ENCODE data around the gene MAST3.
"Not testable (repeated sequence)": the region's sequence is repeated elsewhere in the genome, so short reads cannot be mapped to it uniquely, and the experiment has no call there.

The MAST3 gene

GRCh38 chr19:18157465-18158063 lies 60.0 kb downstream of the MAST3 start:
- DNase-seq (ENCODE audit: low read depth in 1 of 2, low spot score in 1 of 2), result no peak

- DNase-seq (ENCODE audit: low read depth in 1 of 2, low spot score in 1 of 2), result no peak
Observed at GRCh38 chr19:18158467-18158866, 60.9 kb downstream of the MAST3 start.

GRCh38 chr19:18159059-18159616 lies 61.6 kb downstream of the MAST3 start:
- DNase-seq (ENCODE audit: low read depth in 1 of 2, low spot score in 1 of 2), result not testable (repeated sequence)

- no peak for DNase-seq (ENCODE audit: low read depth in 1 of 2, low spot score in 1 of 2)
Observed at GRCh38 chr19:18159810-18160209, 62.2 kb downstream of the MAST3 start.

- no peak for DNase-seq (ENCODE audit: low read depth in 1 of 2, low spot score in 1 of 2)
Observed at GRCh38 chr19:18160493-18160970, 63.0 kb downstream of the MAST3 start.

DNA sequence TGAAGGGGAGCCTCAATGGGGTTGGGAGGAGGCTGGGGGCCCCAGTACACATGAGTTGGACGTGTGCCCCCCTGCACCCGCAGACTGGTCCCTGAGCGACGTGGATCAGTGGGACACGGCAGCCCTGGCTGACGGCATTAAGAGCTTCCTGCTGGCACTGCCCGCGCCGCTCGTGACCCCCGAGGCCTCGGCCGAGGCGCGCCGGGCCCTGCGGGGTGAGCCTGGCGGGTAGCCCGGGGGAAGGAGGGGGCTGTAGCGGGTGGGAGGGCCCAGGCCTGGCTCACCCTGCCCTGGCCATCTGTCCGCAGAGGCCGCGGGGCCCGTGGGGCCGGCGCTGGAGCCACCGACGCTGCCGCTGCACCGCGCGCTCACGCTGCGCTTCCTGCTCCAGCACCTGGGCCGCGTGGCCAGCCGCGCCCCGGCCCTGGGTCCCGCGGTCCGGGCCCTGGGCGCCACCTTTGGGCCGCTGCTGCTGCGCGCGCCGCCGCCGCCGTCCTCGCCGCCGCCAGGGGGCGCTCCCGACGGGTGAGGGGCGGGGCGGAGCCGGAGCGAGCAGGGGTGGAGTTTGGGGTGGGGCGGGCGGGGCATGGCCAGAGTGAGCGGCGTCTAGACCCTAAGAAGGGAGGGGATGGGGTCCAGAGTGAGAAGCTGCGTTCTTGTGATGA lies 63.5 kb downstream of the MAST3 start:
- DNase-seq (ENCODE audit: low read depth in 1 of 2, low spot score in 1 of 2), result peak; percentile 66 to 72

- DNase-seq (ENCODE audit: low read depth in 1 of 2, low spot score in 1 of 2), result no peak
Observed at GRCh38 chr19:18161636-18162002, 64.0 kb downstream of the MAST3 start.

- no peak for DNase-seq (ENCODE audit: low read depth in 1 of 2, low spot score in 1 of 2)
Observed at GRCh38 chr19:18164072-18164471, 66.5 kb downstream of the MAST3 start.

- DNase-seq (ENCODE audit: low read depth in 1 of 2, low spot score in 1 of 2), result no peak
Observed at GRCh38 chr19:18165794-18166544, 68.4 kb downstream of the MAST3 start.

- no peak for DNase-seq (ENCODE audit: low read depth in 1 of 2, low spot score in 1 of 2)
Observed at GRCh38 chr19:18167011-18167410, 69.4 kb downstream of the MAST3 start.

DNA sequence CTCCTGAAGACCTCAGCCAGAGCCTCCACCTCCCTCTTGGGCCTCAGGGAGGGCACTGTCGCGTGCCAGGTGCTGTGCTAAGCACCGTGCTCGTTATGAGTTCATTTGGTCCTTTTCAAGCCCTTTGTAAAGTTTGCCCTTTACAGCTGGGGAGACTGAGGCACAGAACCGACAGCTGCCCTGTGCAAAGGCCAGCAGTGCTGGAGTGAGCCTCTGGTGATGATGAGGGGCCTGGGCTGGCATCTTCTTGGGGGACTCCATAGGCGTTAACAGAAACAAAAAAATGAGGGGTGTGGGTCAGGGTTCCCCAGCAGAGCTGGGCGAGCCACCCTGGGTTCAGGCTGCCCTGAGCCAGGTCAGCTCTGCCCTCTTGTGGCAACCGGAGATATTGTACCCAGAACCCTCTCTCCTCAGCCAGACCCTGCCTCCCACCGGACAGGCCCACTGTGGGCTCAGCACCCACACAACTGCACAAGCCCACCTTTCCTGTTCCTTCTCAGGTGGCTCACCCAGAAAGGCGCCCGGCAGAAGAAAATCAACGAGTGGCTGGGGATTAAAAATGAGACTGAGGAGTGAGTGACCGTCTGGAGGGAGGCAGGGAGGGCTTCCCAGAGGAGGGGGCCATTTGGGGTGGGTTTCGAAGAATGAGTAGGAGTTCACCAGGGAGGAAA lies 70.5 kb downstream of the MAST3 start:
- no peak for DNase-seq (ENCODE audit: low read depth in 1 of 2, low spot score in 1 of 2)

DNA sequence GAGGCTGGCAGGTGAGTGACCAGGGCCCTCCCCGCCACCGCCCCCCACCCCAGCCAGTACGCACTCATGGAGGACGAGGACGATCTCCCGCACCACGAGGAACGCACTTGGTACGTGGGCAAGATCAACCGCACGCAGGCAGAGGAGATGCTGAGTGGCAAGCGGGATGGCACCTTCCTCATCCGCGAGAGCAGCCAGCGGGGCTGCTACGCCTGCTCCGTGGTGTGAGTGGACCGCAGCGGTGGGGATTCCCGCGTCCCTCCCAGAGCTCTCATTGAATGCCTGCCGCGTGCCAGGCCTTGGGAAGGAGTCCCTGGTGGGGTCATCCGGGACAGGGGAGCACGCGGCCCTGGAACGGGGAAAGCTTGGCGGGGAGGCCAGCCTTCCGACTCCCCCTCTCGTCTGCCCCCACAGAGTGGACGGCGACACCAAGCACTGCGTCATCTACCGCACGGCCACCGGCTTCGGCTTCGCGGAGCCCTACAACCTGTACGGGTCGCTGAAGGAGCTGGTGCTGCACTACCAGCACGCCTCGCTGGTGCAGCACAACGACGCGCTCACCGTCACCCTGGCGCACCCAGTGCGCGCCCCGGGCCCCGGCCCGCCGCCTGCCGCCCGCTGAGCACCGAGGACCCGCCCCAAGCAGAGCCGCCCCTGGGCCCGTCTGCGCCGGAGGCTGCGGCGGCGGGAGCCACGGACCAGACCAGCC lies 71.2 kb downstream of the MAST3 start:
- DNase-seq (ENCODE audit: low read depth in 1 of 2, low spot score in 1 of 2), result no peak

- no peak for DNase-seq (ENCODE audit: low read depth in 1 of 2, low spot score in 1 of 2)
Observed at GRCh38 chr19:18170714-18171255, 73.2 kb downstream of the MAST3 start.

GRCh38 chr19:18171605-18172327 lies 74.2 kb downstream of the MAST3 start:
- no peak for DNase-seq (ENCODE audit: low read depth in 1 of 2, low spot score in 1 of 2)

- DNase-seq (ENCODE audit: low read depth in 1 of 2, low spot score in 1 of 2), result no peak
Observed at GRCh38 chr19:18172331-18173053, 74.9 kb downstream of the MAST3 start.

DNA sequence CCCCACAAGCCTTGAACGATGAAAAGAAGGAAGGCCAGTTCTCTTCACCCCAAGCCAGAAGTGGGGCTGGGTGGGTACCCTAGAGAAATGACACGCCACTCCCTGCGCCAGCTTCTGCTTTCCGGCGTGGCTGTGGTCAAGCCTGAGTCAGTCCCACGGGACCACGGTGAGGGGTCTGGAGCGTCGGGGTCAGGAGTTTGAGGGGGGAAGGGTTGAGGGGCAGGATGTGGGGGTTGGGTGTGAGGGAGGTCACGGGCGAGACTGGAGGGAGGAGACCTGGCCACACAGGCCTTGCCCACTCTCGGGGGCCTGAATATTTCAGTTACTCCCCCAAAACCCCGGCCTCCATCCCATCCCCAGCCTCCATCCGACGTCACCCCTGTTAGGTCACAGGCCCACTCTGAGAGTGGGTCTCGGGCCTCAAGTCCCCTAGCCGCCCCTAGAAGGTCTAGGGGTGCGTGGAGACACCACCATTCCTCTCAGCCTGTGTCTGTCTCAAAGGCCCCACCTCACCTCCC lies 75.5 kb downstream of the MAST3 start:
- DNase-seq (ENCODE audit: low read depth in 1 of 2, low spot score in 1 of 2), result no peak

DNA sequence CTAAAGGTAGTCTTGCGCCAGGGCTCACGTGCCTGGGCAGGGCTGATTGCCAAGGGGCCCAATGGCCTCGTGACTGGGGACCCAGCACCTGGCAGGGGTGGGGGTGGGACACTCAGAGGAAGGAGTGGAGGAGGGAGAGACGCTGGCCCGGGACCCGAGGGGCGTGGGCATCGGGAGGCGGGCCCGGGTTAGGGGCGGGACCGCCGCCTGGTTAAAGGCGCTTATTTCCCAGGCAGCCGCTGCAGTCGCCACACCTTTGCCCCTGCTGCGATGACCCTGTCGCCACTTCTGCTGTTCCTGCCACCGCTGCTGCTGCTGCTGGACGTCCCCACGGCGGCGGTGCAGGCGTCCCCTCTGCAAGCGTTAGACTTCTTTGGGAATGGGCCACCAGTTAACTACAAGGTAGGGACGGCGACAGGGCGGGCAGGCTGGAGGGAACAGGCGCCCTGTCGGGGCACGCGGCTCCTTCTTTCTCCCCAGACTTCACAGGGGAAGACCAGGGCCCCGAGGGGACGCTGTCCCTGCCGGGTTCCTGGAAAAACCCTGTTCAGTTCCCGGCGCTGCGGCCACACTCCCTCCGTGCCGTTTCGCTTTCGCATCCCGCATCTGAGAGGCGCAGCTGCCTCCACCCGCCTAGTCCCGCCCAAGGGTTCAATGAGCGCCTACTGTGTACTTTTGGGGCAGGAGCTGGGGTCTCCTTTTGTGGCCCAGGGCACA lies 76.2 kb downstream of the MAST3 start, which contains the start of gene IFI30:
IFI30 (plus strand) TSS at position 242 of the 717 bp plus-strand sequence; CDS start at position 271, 29 bp downstream.
- no peak for DNase-seq (ENCODE audit: low read depth in 1 of 2, low spot score in 1 of 2)

- no peak for DNase-seq (ENCODE audit: low read depth in 1 of 2, low spot score in 1 of 2)
Observed at GRCh38 chr19:18174983-18175382, 77.4 kb downstream of the MAST3 start.
